OCI-LY7 (cell line): Measurements from ENCODE around the gene TSNAX.

Source experiments
- EZH2phosphoT487 ChIP-seq: fragments of 200-600 bp; sonication (generic); IDR thresholded peaks from 2 replicates; pipeline ENCODE4 v1.6.1; 2018; ENCODE audit warnings: low read depth, borderline replicate concordance, mild to moderate bottlenecking, mixed run types, antibody characterized with exemption, low read length, moderate library complexity, mixed read lengths
- TF ChIP-seq, protein P1 (sequence below): fragments of 200-600 bp; sonication (generic); conservative IDR thresholded peaks from 2 replicates; pipeline ENCODE4 v1.5.1; 2014; ENCODE audit warnings: mild to moderate bottlenecking, antibody characterized with exemption, low read length, moderate library complexity, mixed read lengths

- TF ChIP-seq, protein P1, sequence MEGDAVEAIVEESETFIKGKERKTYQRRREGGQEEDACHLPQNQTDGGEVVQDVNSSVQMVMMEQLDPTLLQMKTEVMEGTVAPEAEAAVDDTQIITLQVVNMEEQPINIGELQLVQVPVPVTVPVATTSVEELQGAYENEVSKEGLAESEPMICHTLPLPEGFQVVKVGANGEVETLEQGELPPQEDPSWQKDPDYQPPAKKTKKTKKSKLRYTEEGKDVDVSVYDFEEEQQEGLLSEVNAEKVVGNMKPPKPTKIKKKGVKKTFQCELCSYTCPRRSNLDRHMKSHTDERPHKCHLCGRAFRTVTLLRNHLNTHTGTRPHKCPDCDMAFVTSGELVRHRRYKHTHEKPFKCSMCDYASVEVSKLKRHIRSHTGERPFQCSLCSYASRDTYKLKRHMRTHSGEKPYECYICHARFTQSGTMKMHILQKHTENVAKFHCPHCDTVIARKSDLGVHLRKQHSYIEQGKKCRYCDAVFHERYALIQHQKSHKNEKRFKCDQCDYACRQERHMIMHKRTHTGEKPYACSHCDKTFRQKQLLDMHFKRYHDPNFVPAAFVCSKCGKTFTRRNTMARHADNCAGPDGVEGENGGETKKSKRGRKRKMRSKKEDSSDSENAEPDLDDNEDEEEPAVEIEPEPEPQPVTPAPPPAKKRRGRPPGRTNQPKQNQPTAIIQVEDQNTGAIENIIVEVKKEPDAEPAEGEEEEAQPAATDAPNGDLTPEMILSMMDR = no peak
- TF ChIP-seq EZH2phosphoT487 = no peak
These were observed 19.5 kb upstream of the TSNAX start for GRCh38 chr1:231508941-231509340.
